ENCODE measurements around the gene HAND1.

DNA sequence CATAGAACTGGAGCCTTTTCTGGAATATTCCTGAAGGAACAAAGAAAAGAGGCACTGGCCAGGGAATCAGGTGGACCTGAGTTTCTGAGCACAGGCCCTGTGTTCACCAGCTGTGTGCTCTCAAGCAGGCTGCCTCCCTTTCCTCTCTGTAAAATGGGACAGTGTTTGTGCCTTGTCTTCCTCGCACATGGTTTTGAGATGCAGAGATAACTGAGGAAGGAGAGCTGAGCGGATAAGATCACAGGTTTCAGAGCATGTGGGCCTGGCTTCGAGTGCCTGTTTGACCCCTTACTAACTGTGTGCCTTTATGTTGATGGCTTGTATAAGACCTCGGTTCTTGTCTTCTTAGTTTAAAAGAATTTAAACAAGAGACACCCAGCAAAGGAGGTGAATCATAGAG is 46.2 kb upstream of the HAND1 start:
- TF ChIP-seq, protein P1, sequence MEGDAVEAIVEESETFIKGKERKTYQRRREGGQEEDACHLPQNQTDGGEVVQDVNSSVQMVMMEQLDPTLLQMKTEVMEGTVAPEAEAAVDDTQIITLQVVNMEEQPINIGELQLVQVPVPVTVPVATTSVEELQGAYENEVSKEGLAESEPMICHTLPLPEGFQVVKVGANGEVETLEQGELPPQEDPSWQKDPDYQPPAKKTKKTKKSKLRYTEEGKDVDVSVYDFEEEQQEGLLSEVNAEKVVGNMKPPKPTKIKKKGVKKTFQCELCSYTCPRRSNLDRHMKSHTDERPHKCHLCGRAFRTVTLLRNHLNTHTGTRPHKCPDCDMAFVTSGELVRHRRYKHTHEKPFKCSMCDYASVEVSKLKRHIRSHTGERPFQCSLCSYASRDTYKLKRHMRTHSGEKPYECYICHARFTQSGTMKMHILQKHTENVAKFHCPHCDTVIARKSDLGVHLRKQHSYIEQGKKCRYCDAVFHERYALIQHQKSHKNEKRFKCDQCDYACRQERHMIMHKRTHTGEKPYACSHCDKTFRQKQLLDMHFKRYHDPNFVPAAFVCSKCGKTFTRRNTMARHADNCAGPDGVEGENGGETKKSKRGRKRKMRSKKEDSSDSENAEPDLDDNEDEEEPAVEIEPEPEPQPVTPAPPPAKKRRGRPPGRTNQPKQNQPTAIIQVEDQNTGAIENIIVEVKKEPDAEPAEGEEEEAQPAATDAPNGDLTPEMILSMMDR (IDR thresholded peaks at IDR 0.05) = no peak
- TF ChIP-seq POLR2A (IDR thresholded peaks at IDR 0.05) = no peak
